GM21526 (cell line): ENCODE measurements around the gene KNDC1.
"Not testable (repeated sequence)": the region's sequence is repeated elsewhere in the genome, so short reads cannot be mapped to it uniquely, and the experiment has no call there.

ENCODE experiments used
- ATAC-seq: cut with Tn5 transposase; IDR thresholded peaks from one replicate; pipeline ENCODE4 v1.9.1; 2021; ENCODE audit warnings: moderate library complexity; ENCODE audit not compliant: unreplicated experiment, low FRiP score

KNDC1 gene

GRCh38 chr10:133174689-133175263 is 14.8 kb downstream of the KNDC1 start:
- ATAC-seq = no peak

- ATAC-seq = not testable (repeated sequence)
Observed at GRCh38 chr10:133175624-133176023, 15.6 kb downstream of the KNDC1 start.

- no peak for ATAC-seq
Observed at GRCh38 chr10:133176546-133176945, 16.5 kb downstream of the KNDC1 start.

DNA sequence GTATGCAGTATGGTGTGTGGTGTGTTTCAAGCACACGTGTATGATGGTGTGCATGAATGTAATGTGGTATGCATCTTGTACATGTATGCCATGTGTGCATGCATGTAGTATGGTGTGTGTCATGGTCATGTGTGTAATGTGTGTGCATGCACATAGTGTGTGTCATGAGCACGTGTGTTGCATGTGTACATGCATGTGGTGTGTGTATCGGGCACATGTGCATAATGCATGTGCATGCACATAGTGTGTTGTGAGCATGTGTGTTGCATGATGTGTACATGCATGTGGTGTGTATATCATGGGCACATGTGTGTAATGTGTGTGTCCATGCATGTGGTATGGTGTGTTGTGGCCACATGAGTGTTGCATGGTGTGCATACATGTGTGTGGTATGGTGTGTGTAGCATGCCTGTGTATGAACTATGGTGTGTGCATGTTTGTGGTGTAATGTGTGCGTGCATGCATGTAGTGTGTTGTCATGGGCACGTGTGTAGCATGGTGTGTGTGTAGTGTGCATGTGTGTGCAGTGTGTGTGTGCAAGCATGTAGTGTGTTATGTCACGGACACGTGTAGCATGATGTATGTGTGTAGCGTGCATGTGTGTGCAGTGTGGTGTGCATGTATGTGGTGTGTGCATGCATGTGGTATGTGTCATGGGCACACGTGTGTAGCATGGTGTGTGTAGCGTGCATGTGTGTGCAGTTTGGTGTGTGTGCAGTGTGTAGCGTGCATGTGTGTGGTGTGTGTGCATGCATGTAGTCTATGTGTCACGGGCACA is 17.6 kb downstream of the KNDC1 start:
- no peak for ATAC-seq

DNA sequence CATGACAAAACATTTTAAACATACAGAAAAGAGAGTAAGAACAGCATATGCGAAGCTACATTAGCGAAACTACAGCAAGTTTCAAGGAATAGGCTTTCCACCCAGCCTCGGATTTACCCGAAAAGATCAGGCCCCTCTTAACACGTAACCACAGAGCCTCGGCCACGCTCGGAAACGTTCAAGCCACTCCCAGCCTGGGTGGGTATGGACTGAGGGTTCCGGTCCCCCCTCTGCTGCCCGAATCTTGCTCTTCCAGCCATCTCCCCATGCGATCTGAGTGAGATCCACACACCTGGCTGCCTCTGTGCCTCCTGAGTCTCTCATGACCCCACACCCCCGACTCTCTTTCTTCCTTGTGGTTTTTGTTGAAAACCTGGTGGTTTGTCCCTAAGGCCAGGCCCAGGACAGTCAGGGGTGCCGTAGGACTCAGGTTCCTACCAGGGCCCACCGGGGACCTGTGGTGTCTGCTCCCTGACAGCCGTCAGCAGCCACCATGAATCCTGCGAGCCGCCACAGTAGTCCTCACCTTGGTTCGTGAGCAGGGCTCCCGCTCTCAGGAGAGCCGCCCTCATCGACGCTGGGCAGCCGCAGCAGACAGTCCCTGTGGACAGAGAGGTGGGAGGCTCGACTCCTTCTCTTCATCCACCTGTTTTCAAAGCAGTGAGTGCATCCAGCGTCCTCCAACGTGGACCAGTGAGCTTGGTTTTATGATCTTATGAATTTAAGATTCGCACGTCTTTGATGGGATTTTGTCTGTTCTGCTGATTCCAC is 18.5 kb downstream of the KNDC1 start:
- no peak for ATAC-seq

DNA sequence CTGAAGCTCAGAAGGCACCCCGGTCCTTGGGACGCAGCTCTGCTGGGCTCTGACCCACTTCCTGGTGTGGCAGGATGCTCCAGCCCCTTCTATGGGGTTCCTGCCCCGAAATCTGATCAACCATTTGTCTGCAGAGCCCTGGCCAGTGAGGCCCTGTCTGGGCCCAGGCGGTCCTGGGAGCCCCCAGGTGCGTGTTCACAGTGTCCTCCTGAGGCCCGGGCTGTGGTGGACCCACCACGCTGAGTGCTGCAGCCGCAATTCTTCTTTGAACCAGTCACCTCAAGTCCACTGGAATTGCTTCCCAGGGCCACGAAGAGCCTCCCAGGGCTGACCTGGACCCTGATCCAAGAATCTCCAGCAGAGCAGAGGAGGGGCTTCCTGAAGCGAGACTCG is 19.1 kb downstream of the KNDC1 start:
- no peak for ATAC-seq

DNA sequence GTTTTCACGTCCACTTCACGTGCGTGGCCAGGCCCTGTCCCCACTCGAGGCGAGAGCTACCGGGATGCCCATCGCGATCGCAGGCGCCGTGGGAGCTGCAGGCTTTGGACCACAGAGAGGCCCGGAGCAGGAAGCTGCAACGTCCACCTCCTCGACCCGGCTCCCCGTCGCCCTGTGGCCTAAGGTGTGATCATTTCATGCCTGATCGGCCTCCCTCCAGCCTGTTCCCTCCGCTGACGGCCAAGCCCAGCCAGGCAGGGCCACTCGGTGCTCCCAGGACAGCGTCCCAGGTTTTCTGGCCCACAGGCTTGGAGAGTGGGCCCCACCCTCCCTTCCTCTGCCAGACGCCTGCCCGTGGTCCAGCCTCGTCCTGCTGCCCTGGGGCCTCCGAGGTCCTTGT is 19.6 kb downstream of the KNDC1 start:
- ATAC-seq = no peak

- no peak for ATAC-seq
Observed at GRCh38 chr10:133180192-133180964, 20.4 kb downstream of the KNDC1 start.

DNA sequence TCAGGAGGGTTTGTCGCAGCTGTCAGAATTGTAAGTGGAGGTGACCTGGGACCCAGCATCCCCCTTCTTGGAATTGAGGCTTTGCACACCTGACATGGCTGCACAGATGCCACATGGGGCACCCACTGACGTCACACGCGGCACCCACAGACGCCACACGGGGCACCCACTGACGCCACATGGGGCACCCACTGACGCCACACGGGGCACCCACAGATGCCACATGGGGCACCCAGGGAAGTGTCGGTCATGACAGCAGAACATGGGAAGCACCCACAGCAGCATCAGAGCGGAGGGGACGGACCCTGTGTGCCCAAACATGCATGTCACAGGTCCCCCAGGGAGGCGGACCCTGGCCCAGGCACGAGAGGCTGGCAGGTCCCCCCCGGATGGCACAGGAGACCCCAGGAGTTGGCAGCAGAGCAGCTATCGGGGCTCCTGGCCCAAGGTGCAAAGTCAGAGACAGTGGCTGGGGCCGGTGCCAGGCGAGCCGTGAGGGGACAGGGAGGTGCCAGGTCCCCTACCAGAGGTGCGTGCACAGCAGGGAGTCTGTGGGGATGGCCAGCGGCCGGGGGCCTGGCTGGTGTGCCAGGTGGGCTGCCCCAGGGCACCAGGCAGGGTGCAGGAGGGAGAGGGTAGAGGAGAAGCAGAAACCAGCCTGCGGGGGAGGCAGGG is 21.1 kb downstream of the KNDC1 start:
- no peak for ATAC-seq

DNA sequence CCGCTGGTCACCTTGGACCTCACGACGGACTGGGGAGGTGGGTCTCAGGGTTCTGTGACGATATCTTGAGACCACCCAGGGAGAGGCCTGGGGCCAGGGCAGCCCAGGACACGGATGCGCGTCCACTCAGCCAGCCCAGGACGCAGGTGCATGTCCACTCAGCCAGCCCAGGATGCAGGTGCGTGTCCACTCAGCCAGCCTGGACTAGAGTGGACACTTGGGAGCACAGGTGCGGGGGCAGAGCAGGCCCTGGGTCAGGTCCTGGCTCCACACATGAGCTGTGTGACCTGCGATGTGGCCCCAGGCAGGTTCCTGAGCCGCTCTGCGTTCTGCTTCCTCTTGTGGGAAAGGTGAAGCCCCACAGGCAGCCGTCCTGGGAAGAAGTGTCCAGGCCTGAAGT is 22.2 kb downstream of the KNDC1 start:
- no peak for ATAC-seq

DNA sequence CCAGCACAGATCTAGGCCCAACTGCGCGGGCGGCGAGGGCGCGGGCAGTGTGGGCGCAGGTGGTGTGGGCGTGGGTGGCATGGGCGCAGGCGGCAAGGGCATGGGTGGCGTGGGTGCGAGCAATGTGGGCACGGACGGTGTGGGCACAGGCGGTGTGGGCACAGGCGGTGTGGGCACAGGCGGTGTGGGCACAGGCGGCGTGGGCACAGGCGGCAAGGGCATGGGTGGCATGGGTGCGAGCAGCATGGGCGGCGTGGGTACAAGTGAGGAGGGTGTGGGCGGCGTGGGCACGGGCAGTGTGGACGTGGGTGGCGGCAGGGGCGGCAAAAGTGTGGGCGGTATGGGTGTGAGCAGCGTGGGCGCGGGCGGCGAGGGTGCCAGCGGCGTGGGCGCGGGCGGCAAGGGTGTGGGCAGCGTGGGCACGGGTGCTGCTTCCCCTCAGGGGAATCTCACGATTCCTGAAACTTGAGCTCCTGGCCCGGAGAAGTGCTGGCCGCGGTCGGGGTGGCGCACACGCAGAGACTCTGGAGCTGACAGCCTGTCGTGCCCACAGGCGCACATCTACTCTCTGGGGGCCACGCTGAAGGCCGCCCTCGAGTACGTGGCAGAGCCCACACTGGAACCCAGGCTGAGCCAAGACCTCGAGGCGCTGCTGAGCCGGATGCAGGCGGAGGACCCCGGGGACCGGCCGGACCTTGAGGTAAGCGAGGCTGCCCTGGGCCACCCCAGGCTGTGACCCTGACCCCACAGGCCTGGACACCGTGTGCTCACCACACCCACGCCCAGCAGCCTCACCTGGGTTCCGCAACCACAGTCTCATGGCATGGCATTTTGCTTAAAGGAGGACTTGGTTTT is 23.0 kb downstream of the KNDC1 start:
- ATAC-seq = no peak

GRCh38 chr10:133183646-133184378 is 23.8 kb downstream of the KNDC1 start:
- no peak for ATAC-seq

DNA sequence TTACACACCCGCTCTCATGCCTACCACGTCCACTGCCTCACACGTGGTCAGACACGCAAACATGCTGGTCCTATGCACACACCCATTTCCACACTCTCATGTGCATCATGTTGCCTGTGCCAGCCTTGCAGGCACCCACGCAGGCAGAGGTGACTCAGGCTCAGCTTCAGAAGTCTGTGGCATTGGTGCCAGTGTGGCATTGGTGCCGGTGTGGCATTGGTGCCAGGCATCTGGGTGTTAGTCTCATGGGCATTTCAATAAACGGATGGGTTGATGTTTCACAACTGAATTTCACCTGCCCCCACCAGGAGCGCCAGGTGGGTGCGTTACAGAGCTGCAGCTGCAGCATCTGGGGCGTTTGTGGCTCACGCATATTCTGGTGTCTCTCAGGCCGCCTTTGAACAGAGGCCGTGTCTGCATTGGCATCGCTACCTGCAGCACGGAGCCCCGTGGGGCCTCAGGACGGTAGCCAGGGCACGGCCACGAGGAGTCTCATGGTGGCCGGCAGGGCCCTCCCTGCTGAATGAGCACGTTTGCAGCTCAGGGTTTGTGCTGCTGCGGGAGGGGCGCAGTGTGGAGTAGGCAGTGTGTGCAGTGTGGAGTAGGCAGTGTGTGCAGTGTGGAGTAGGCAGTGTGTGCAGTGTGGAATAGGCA is 24.7 kb downstream of the KNDC1 start:
- ATAC-seq = no peak

DNA sequence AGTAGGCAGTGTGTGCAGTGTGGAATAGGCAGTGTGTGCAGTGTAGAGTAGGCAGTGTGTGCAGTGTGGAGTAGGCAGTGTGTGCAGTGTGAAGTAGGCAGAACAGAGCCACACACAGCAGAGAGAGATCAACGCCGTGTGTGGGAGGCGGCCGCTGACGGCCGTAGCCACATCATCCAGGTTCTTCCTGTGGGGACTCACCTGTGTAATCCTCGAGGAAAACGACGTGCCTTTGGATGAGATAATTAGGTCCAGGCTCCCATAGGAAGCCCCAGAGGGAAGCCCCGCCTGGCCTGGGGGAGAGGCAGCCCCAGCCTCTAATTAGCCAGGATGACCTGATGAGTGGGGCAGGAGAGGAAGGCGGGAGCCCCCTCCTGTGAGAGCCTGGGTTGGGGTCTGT is 25.4 kb downstream of the KNDC1 start:
- no peak for ATAC-seq

GRCh38 chr10:133185916-133186315 is 25.9 kb downstream of the KNDC1 start:
- ATAC-seq = no peak

- no peak for ATAC-seq
Observed at GRCh38 chr10:133186416-133187090, 26.5 kb downstream of the KNDC1 start.

- no peak for ATAC-seq
Observed at GRCh38 chr10:133187091-133187905, 27.3 kb downstream of the KNDC1 start.
